Vagina (tissue), 2 donors: Measurements from ENCODE around the gene IGF2BP3.

ENCODE experiments used
- CTCF ChIP-seq, 3 experiments: fragments of 450-650 bp in 2 of 3; fragments of 200-600 bp in 1 of 3; sonication (generic) in 1 of 3; IDR thresholded peaks; one replicate each; pipeline ENCODE4 v1.5.1; 2017 to 2019; ENCODE audit warnings: antibody characterized with exemption in 3 of 3, mild to moderate bottlenecking in 2 of 3, moderate library complexity in 2 of 3
- POLR2A ChIP-seq, 2 donors: fragments of 450-650 bp; IDR thresholded peaks; one replicate each; pipeline ENCODE4 v1.6.1; 2017; ENCODE audit warnings: antibody characterized with exemption in 2 of 2, mild to moderate bottlenecking in 2 of 2, moderate library complexity in 2 of 2
- POLR2AphosphoS5 ChIP-seq, 2 donors: sonication (generic); formaldehyde crosslinking; IDR thresholded peaks; one replicate each; pipeline ENCODE4 v1.9.0; 2017; ENCODE audit warnings: antibody characterized with exemption in 2 of 2, mild to moderate bottlenecking in 2 of 2, low read depth in 1 of 2; ENCODE audit not compliant: insufficient read depth in 1 of 2

GRCh38 chr7:23306936-23307521 is 163.3 kb downstream of the IGF2BP3 start:
- TF ChIP-seq CTCF (IDR thresholded peaks at IDR 0.05) (no peak), POLR2A (IDR thresholded peaks at IDR 0.05) (no peak), POLR2AphosphoS5 (IDR thresholded peaks at IDR 0.05; ENCODE audit: insufficient read depth in 1 of 2, low read depth in 1 of 2) (no peak)
